Liver (tissue), 9 donors: Measurements from ENCODE around the gene PSD. TPM values are rescaled to one million over a fixed set of nuclear protein-coding genes. Genes with fewer than 3 reads are reported as not detected.

Experiments used
- DNase-seq: peaks from one replicate; pipeline ENCODE4 v3.0.0-alpha.2; 2017; ENCODE audit warnings: low spot score
- H3K27ac ChIP-seq, 2 donors: one replicate each; pipeline ENCODE4 v1.7.0; 2013; ENCODE audit warnings: inconsistent platforms in 2 of 2, low read length in 2 of 2, control low read depth in 1 of 2, low read depth in 1 of 2, mild to moderate bottlenecking in 1 of 2
- H3K27me3 ChIP-seq, 4 donors: one replicate each; pipeline versions ENCODE4 v1.6.1 to v1.7.0; 2013; ENCODE audit warnings: low read length in 3 of 4, inconsistent platforms in 1 of 4, mild to moderate bottlenecking in 1 of 4, moderate library complexity in 1 of 4; ENCODE audit not compliant: control insufficient read depth in 4 of 4, insufficient read depth in 4 of 4
- H3K36me3 ChIP-seq, 4 donors: one replicate each; pipeline versions ENCODE4 v1.6.1 to v1.7.0; 2013; ENCODE audit warnings: low read length in 3 of 4, mild to moderate bottlenecking in 3 of 4, low read depth in 1 of 4, moderate library complexity in 1 of 4; ENCODE audit not compliant: control insufficient read depth in 4 of 4, insufficient read depth in 3 of 4
- H3K4me1 ChIP-seq, 4 donors: one replicate each; pipeline versions ENCODE4 v1.6.1 to v1.7.0; 2013; ENCODE audit warnings: low read length in 3 of 4, mild to moderate bottlenecking in 3 of 4, moderate library complexity in 1 of 4; ENCODE audit not compliant: control insufficient read depth in 4 of 4, insufficient read depth in 4 of 4
- H3K4me3 ChIP-seq, 3 donors: one replicate each; pipeline versions ENCODE4 v1.6.1 to v1.7.0; 2013; ENCODE audit warnings: low read length in 3 of 3, control low read depth in 1 of 3, low read depth in 1 of 3, mild to moderate bottlenecking in 1 of 3
- H3K9ac ChIP-seq, 2 donors: one replicate each; pipeline ENCODE4 v1.7.0; 2013; ENCODE audit warnings: low read length in 2 of 2, mild to moderate bottlenecking in 2 of 2, moderate library complexity in 2 of 2, control low read depth in 1 of 2, low read depth in 1 of 2
- H3K9me3 ChIP-seq, 4 donors: one replicate each; pipeline versions ENCODE4 v1.6.1 to v1.7.0; 2013; ENCODE audit warnings: low read length in 3 of 4; ENCODE audit not compliant: control insufficient read depth in 4 of 4
- CTCF ChIP-seq: fragments of 150-350 bp; IDR thresholded peaks from 2 replicates; pipeline ENCODE4 v1.5.1; 2017; ENCODE audit warnings: improper control_type of control experiment, low read depth, low read length; ENCODE audit not compliant: missing input control
- EGR1 ChIP-seq, 2 donors: IDR thresholded peaks; 2 replicates each; pipeline ENCODE4 v1.6.1; 2016 to 2018; ENCODE audit warnings: antibody characterized with exemption in 2 of 2, low read depth in 2 of 2
- FOXA2 ChIP-seq: IDR thresholded peaks from 2 replicates; pipeline ENCODE4 v1.6.1; 2016; ENCODE audit warnings: antibody characterized with exemption
- GABPA ChIP-seq, 2 donors: IDR thresholded peaks in 1 of 2; conservative IDR thresholded peaks in 1 of 2; 2 replicates each; pipeline ENCODE4 v1.6.1; 2016; ENCODE audit warnings: antibody characterized with exemption in 2 of 2, mild to moderate bottlenecking in 1 of 2, moderate library complexity in 1 of 2
- HNF4G ChIP-seq: IDR thresholded peaks from 2 replicates; pipeline ENCODE4 v1.6.1; 2016; ENCODE audit warnings: antibody characterized with exemption
- JUND ChIP-seq, 2 donors: IDR thresholded peaks; 2 replicates each; pipeline ENCODE4 v1.6.1; 2016; ENCODE audit warnings: antibody characterized with exemption in 2 of 2
- MAX ChIP-seq: IDR thresholded peaks from 2 replicates; pipeline ENCODE4 v1.6.1; 2016; ENCODE audit warnings: antibody characterized with exemption
- NR2F2 ChIP-seq: IDR thresholded peaks from 2 replicates; pipeline ENCODE4 v1.6.1; 2016; ENCODE audit warnings: antibody characterized with exemption
- RAD21 ChIP-seq, 2 donors: IDR thresholded peaks; 2 replicates each; pipeline ENCODE4 v1.6.1; 2016; ENCODE audit warnings: antibody characterized with exemption in 2 of 2, mild to moderate bottlenecking in 2 of 2
- RXRA ChIP-seq, 2 donors: IDR thresholded peaks; 2 replicates each; pipeline ENCODE4 v1.6.1; 2017 to 2018; ENCODE audit warnings: antibody characterized with exemption in 2 of 2, mild to moderate bottlenecking in 1 of 2
- TAF1 ChIP-seq: conservative IDR thresholded peaks from 2 replicates; pipeline ENCODE4 v1.6.1; 2016; ENCODE audit warnings: antibody characterized with exemption, mild to moderate bottlenecking
- ZBTB33 ChIP-seq: IDR thresholded peaks from 2 replicates; pipeline ENCODE4 v1.6.1; 2016; ENCODE audit warnings: antibody characterized with exemption
- WGBS: extraction: QIAGEN DNeasy Blood & Tissue Kit; methylation state at CpG from one replicate; pipeline ENCODE4 v1.1.7; 2013; 5-methylcytosine and 5-hydroxymethylcytosine counted together
- polyA plus RNA-seq, 2 donors: library from polyadenylated mRNA; stranded (reverse) in 1 of 2; unstranded in 1 of 2; fragments of 200-250 nt in 1 of 2; fragments of >200 nt in 1 of 2; fragmentation: Nextera tagmentation in 1 of 2; extraction: Ambion mirVana in 1 of 2; gene quantifications; one replicate each; pipeline versions ENCODE4 v1.2.1 to v1.2.3, GENCODE V29; 2013 to 2015
- total RNA-seq, 2 donors: library from RNA; depleted of rRNA; stranded (reverse); fragments of >200 nt; gene quantifications; one replicate each; pipeline ENCODE4 v1.2.3, GENCODE V29; 2014
- TF ChIP-seq, protein P1 (sequence below): IDR thresholded peaks from 2 replicates; pipeline ENCODE4 v1.6.1; 2016; ENCODE audit warnings: antibody characterized with exemption, mild to moderate bottlenecking
- TF ChIP-seq, protein P2 (sequence below): IDR thresholded peaks from 2 replicates; pipeline ENCODE4 v1.6.1; 2016; ENCODE audit warnings: antibody characterized with exemption
- donor health status: healthy.
- donor health status: healthy.
- donor health status: healthy.
- donor health status: healthy.
- donor health status: healthy.

The PSD gene
- total and polyA plus RNA-seq, 4 donors: 0.56 to 1.3 (median 0.71) TPM

DNA sequence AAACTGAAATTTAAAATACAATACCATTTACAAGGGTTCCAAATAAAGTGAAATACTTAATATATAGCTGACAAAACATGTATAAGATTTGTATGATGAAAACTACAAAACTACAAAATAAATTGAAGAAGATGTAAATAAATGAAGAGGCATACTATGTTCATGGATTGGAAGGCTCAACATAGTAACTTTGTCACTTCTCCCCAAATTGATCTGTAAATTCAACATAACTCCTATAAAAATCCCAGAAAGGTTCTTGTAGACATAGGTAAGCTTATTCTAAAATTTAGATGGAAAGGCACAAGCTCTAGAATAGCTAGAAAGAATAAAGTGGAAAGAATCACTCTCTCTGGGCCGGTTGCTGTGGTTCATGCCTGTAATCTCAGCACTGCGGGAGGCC is 47.3 kb downstream of the PSD start (continued):
- TF ChIP-seq, protein P1, sequence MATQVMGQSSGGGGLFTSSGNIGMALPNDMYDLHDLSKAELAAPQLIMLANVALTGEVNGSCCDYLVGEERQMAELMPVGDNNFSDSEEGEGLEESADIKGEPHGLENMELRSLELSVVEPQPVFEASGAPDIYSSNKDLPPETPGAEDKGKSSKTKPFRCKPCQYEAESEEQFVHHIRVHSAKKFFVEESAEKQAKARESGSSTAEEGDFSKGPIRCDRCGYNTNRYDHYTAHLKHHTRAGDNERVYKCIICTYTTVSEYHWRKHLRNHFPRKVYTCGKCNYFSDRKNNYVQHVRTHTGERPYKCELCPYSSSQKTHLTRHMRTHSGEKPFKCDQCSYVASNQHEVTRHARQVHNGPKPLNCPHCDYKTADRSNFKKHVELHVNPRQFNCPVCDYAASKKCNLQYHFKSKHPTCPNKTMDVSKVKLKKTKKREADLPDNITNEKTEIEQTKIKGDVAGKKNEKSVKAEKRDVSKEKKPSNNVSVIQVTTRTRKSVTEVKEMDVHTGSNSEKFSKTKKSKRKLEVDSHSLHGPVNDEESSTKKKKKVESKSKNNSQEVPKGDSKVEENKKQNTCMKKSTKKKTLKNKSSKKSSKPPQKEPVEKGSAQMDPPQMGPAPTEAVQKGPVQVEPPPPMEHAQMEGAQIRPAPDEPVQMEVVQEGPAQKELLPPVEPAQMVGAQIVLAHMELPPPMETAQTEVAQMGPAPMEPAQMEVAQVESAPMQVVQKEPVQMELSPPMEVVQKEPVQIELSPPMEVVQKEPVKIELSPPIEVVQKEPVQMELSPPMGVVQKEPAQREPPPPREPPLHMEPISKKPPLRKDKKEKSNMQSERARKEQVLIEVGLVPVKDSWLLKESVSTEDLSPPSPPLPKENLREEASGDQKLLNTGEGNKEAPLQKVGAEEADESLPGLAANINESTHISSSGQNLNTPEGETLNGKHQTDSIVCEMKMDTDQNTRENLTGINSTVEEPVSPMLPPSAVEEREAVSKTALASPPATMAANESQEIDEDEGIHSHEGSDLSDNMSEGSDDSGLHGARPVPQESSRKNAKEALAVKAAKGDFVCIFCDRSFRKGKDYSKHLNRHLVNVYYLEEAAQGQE: no peak
- TF ChIP-seq RAD21 (IDR thresholded peaks at IDR 0.05): no peak

DNA sequence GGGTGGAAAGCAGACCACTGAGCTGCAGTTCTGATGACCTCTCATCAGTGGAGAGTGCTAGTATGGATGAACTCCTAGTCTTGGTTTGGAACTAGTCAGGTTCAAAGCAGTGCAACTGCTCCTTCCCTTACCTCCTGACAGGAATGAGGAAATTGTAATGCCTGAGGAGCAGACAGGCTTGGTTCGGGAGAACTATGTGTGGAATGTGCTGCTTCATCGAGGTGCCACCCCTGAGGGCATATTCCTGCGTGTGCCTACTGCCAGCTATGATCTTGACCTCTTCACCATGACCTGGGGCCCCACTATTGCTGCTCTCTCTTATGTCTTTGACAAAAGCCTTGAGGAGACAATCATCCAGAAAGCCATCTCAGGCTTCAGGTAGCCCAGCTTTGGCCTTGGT is 50.5 kb downstream of the PSD start:
- DNase-seq: no peak
- WGBS: 84% methylated on average over 3 of the region's 3 CpGs
- TF ChIP-seq GABPA (IDR thresholded peaks at IDR 0.05 in 1 of 2, conservative IDR thresholded peaks at IDR 0.05 in 1 of 2): no peak
- TF ChIP-seq MAX: no peak
- no peak for TF ChIP-seq TAF1
- TF ChIP-seq, protein P1: no peak
- TF ChIP-seq, protein P2, sequence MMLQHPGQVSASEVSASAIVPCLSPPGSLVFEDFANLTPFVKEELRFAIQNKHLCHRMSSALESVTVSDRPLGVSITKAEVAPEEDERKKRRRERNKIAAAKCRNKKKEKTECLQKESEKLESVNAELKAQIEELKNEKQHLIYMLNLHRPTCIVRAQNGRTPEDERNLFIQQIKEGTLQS: no peak
- TF ChIP-seq ZBTB33: no peak
- no peak for TF ChIP-seq EGR1 (IDR thresholded peaks at IDR 0.05; ENCODE audit: low read depth in 2 of 2)
- no peak for TF ChIP-seq NR2F2
- TF ChIP-seq JUND (IDR thresholded peaks at IDR 0.05): no peak
- no peak for TF ChIP-seq CTCF
- TF ChIP-seq RXRA (IDR thresholded peaks at IDR 0.05): no peak
- no peak for TF ChIP-seq FOXA2
- no peak for TF ChIP-seq HNF4G
- no peak for TF ChIP-seq RAD21 (IDR thresholded peaks at IDR 0.05)

More for the DNA sequence above, 50.5 kb downstream of the PSD start:
- Histone ChIP-seq H3K4me1 (no peaks in the 10 kb centered on the region), H3K36me3 (peaks cover 27 to 86% (median 76%) of the 10 kb centered on the region in 4 donors), H3K27me3 (no peaks in the 10 kb centered on the region), H3K4me3 (no peak overlapping the region), H3K27ac (no peak overlapping the region), H3K9me3 (no peaks in the 10 kb centered on the region), H3K9ac (no peak overlapping the region)
